ENCODE measurements around the gene TOMT.

The TOMT gene

DNA sequence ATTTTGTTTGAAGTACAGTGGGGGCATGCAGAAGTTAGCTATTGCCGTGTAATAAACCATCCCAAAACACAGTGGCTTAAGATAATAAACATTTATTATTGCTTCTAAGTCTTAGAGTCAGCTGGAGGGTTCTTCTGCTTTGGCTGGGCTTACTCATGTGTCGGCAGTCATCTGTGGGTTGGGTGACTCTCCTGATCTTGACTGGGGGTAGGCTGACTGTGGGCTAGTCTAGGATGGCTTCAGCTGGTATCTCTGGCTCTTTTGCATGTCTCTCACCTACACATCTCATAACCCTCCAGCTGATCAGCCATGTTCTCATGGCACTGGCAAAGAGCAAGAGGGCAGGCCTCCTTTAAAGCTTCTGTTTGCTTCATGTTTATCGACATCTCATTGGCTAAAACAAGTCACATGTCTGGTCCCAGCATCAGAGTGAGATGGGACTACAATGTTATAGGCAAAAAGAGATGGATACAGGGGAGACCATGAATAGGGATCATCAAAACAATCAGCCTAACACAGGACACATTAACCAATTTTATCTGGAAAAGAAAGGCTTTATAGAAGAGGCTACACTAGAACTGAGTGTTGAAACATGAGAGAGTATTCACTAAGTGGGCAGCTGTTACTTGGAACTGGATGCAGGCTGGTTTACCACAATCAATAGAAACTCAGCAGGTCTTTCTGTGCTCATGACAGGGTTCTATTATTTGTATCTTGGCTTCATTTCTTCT is 19.9 kb upstream of the TOMT start:
- H3K9ac ChIP-seq (ENCODE audit: low read length): no peak overlapping the region
- no peak for DNase-seq
- no peak overlapping the region for H2BK5ac ChIP-seq (ENCODE audit: low read depth, low read length, poor library complexity)

DNA sequence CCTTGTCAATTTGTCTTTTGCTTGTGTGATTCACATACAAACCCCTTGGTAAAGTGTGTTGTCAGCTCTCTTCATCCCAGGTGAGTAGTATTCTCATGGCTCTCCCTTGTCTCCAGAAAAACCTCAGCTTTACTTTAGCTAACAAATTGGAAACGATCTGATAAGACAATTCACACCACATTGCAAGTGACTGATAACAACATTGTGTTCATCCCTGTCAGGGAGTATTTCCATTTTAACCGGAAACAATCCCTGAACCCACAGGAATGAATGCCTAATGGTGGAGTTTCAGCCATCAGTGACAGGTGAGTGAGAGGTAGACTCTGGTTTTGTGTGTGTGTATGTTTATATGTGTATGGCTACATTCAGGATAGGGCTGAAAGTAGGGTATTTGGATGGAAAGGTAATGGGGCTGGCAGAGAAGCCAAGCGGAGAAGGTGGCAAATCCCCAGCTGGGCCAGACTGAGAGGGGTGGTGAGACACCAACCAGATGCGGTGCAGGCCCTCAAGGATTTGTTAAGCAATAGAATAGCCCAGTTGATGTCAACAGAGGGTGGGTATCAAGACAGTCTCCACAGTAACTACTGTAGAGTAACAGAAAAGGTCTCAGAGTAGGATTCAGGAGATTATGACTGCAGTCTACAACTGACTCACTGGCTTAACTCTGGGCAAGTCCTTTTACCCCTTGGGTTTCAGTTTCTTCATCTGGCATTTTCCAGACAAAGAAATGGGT is 17.5 kb upstream of the TOMT start:
- WGBS (ENCODE audit: extremely low coverage, insufficient coverage, insufficient read length): no CpG with 5 or more reads among the region's 4 CpGs
- Histone ChIP-seq H2BK12ac (ENCODE audit: low read length) (no peak overlapping the region), H3K27ac (ENCODE audit: low read depth, low read length) (no peak overlapping the region), H3K79me1 (ENCODE audit: low read length) (no peaks in the 10 kb centered on the region), H2BK5ac (ENCODE audit: low read depth, low read length, poor library complexity) (no peak overlapping the region), H2AFZ (ENCODE audit: insufficient read depth, low read length, poor library complexity) (no peak overlapping the region), H3K4me3 (ENCODE audit: low read depth, low read length) (no peak overlapping the region), H3K79me2 (ENCODE audit: control insufficient read depth, insufficient read depth, low read length, poor library complexity) (no peaks in the 10 kb centered on the region), H3K36me3 (ENCODE audit: control insufficient read depth in 1 of 2, insufficient read depth in 2 of 2, low read length in 2 of 2) (peaks cover 2 to 7% of the 10 kb centered on the region in 2 experiments), H3K9ac (ENCODE audit: low read length) (no peak overlapping the region), H4K8ac (ENCODE audit: low read depth, low read length) (no peak overlapping the region), H3K9me3 (ENCODE audit: insufficient read depth, low read depth, low read length) (no peaks in the 10 kb centered on the region), H3K23ac (ENCODE audit: low read length) (no peak overlapping the region), H3K4ac (ENCODE audit: low read depth, low read length) (no peak overlapping the region), H3K27me3 (ENCODE audit: insufficient read depth, low read length) (no peaks in the 10 kb centered on the region), H2AK5ac (ENCODE audit: low read length) (no peak overlapping the region), H4K12ac (ENCODE audit: low read depth, low read length) (no peak overlapping the region), H3K4me2 (ENCODE audit: low read length) (no peak overlapping the region), H3K14ac (ENCODE audit: low read length) (no peak overlapping the region), H4K91ac (ENCODE audit: low read depth, low read length) (no peak overlapping the region), H3K4me1 (ENCODE audit: control insufficient read depth in 1 of 2, insufficient read depth in 2 of 2, low read length in 2 of 2) (no peaks in the 10 kb centered on the region), H3K18ac (ENCODE audit: low read length) (no peak overlapping the region), H2BK120ac (ENCODE audit: insufficient read depth, low read length, poor library complexity) (no peak overlapping the region)
- no peak for DNase-seq

More for the DNA sequence above, 19.9 kb upstream of the TOMT start:
- Histone ChIP-seq H3K9me3 (ENCODE audit: insufficient read depth, low read depth, low read length) (no peaks in the 10 kb centered on the region), H3K4me3 (ENCODE audit: low read depth, low read length) (no peak overlapping the region), H3K27ac (ENCODE audit: low read depth, low read length) (no peak overlapping the region), H2BK120ac (ENCODE audit: insufficient read depth, low read length, poor library complexity) (no peak overlapping the region), H3K4me1 (ENCODE audit: control insufficient read depth in 1 of 2, insufficient read depth in 2 of 2, low read length in 2 of 2) (peaks cover 5 to 10% of the 10 kb centered on the region in 2 experiments), H3K36me3 (ENCODE audit: control insufficient read depth in 1 of 2, insufficient read depth in 2 of 2, low read length in 2 of 2) (peaks cover 0 to 5% of the 10 kb centered on the region in 2 experiments), H2BK12ac (ENCODE audit: low read length) (no peak overlapping the region), H3K23ac (ENCODE audit: low read length) (no peak overlapping the region), H3K14ac (ENCODE audit: low read length) (no peak overlapping the region), H2AFZ (ENCODE audit: insufficient read depth, low read length, poor library complexity) (no peak overlapping the region), H2AK5ac (ENCODE audit: low read length) (no peak overlapping the region), H3K27me3 (ENCODE audit: insufficient read depth, low read length) (no peaks in the 10 kb centered on the region), H4K8ac (ENCODE audit: low read depth, low read length) (no peak overlapping the region), H3K18ac (ENCODE audit: low read length) (no peak overlapping the region), H4K12ac (ENCODE audit: low read depth, low read length) (no peak overlapping the region), H3K79me1 (ENCODE audit: low read length) (peaks cover 7% of the 10 kb centered on the region), H3K4me2 (ENCODE audit: low read length) (no peak overlapping the region), H3K4ac (ENCODE audit: low read depth, low read length) (no peak overlapping the region), H3K79me2 (ENCODE audit: control insufficient read depth, insufficient read depth, low read length, poor library complexity) (peaks cover 2% of the 10 kb centered on the region), H4K91ac (ENCODE audit: low read depth, low read length) (no peak overlapping the region)
- WGBS (ENCODE audit: extremely low coverage, insufficient coverage, insufficient read length): no CpG with 5 or more reads among the region's 3 CpGs

DNA sequence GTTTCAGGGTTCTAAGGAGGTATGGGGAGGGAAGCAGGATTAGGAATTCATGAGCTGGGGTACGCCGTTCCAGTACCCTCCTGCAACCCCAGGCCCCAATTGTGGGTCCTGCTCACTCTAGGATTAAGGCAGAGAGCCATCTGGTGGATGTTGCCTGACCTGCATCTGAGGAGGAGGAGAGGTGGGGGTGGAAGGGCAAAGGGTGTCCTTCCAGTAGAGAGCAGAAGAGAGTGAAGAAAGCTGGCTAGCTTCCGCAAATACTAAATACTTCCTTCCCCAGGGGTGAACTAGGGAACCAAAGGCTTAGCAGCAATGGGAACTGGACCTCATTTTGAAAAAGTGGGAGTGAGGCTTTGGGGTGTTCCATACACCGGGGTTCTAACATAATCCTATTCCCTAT is 14.4 kb upstream of the TOMT start:
- H2BK12ac ChIP-seq (ENCODE audit: low read length): no peak overlapping the region
- H3K18ac ChIP-seq (ENCODE audit: low read length): no peak overlapping the region
- H3K4me2 ChIP-seq (ENCODE audit: low read length): no peak overlapping the region
- peaks cover 11 to 21% of the 10 kb centered on the region in 2 experiments for H3K36me3 ChIP-seq (ENCODE audit: control insufficient read depth in 1 of 2, insufficient read depth in 2 of 2, low read length in 2 of 2)
- no peak overlapping the region for H3K4me3 ChIP-seq (ENCODE audit: low read depth, low read length)
- H2AK5ac ChIP-seq (ENCODE audit: low read length): no peak overlapping the region
- H3K27ac ChIP-seq (ENCODE audit: low read depth, low read length): no peak overlapping the region
- H2BK5ac ChIP-seq (ENCODE audit: low read depth, low read length, poor library complexity): no peak overlapping the region
- no peaks in the 10 kb centered on the region for H3K79me1 ChIP-seq (ENCODE audit: low read length)
- H4K8ac ChIP-seq (ENCODE audit: low read depth, low read length): no peak overlapping the region
- H3K9me3 ChIP-seq (ENCODE audit: insufficient read depth, low read depth, low read length): no peaks in the 10 kb centered on the region
- no peak overlapping the region for H3K4ac ChIP-seq (ENCODE audit: low read depth, low read length)
- no peak overlapping the region for H4K12ac ChIP-seq (ENCODE audit: low read depth, low read length)
- no peak overlapping the region for H3K23ac ChIP-seq (ENCODE audit: low read length)
- H4K91ac ChIP-seq (ENCODE audit: low read depth, low read length): no peak overlapping the region
- no CpG with 5 or more reads among the region's 4 CpGs for WGBS (ENCODE audit: extremely low coverage, insufficient coverage, insufficient read length)
- no peak overlapping the region for H3K9ac ChIP-seq (ENCODE audit: low read length)
- H2AFZ ChIP-seq (ENCODE audit: insufficient read depth, low read length, poor library complexity): no peak overlapping the region
- H3K27me3 ChIP-seq (ENCODE audit: insufficient read depth, low read length): no peaks in the 10 kb centered on the region
- H3K14ac ChIP-seq (ENCODE audit: low read length): no peak overlapping the region
- H2BK120ac ChIP-seq (ENCODE audit: insufficient read depth, low read length, poor library complexity): no peak overlapping the region
- peak; percentile 41 to 70 for DNase-seq
- no peaks in the 10 kb centered on the region for H3K4me1 ChIP-seq (ENCODE audit: control insufficient read depth in 1 of 2, insufficient read depth in 2 of 2, low read length in 2 of 2)
- H3K79me2 ChIP-seq (ENCODE audit: control insufficient read depth, insufficient read depth, low read length, poor library complexity): no peaks in the 10 kb centered on the region

DNA sequence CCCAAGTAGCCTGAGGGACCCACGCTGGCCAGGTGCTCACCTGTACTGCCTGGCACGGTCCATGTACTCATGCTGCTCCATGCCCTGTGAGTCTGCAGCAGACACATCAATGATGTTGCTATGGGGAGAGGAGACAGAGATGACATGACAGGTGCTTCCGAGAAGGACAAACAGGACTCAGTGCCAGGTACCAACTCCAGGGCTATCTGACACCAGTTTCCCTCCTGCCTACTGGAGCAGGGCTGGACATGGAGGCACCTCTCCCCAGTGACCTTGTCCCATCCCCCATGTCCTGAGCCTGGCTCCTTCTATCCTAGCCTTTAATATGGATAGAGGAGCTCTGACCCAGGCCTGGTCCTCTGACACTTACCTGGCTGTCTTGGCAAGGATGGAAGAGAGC is 7.0 kb upstream of the TOMT start:
- no peak overlapping the region for H3K18ac ChIP-seq (ENCODE audit: low read length)
- no peak overlapping the region for H2AK5ac ChIP-seq (ENCODE audit: low read length)

More for the DNA sequence above, 7.0 kb upstream of the TOMT start:
- Histone ChIP-seq H3K27me3 (ENCODE audit: insufficient read depth, low read length) (no peaks in the 10 kb centered on the region), H4K91ac (ENCODE audit: low read depth, low read length) (no peak overlapping the region), H3K4ac (ENCODE audit: low read depth, low read length) (no peak overlapping the region), H3K9ac (ENCODE audit: low read length) (no peak overlapping the region), H3K4me3 (ENCODE audit: low read depth, low read length) (no peak overlapping the region), H4K8ac (ENCODE audit: low read depth, low read length) (no peak overlapping the region), H2BK12ac (ENCODE audit: low read length) (no peak overlapping the region), H3K4me2 (ENCODE audit: low read length) (no peak overlapping the region), H3K79me1 (ENCODE audit: low read length) (peaks cover 12% of the 10 kb centered on the region), H3K79me2 (ENCODE audit: control insufficient read depth, insufficient read depth, low read length, poor library complexity) (peaks cover 11% of the 10 kb centered on the region), H3K14ac (ENCODE audit: low read length) (no peak overlapping the region), H2BK120ac (ENCODE audit: insufficient read depth, low read length, poor library complexity) (no peak overlapping the region), H3K9me3 (ENCODE audit: insufficient read depth, low read depth, low read length) (no peaks in the 10 kb centered on the region), H3K36me3 (ENCODE audit: control insufficient read depth in 1 of 2, insufficient read depth in 2 of 2, low read length in 2 of 2) (peaks cover 36 to 44% of the 10 kb centered on the region in 2 experiments), H4K12ac (ENCODE audit: low read depth, low read length) (no peak overlapping the region), H3K23ac (ENCODE audit: low read length) (no peak overlapping the region), H3K4me1 (ENCODE audit: control insufficient read depth in 1 of 2, insufficient read depth in 2 of 2, low read length in 2 of 2) (peaks cover 11 to 19% of the 10 kb centered on the region in 2 experiments), H3K27ac (ENCODE audit: low read depth, low read length) (no peak overlapping the region), H2AFZ (ENCODE audit: insufficient read depth, low read length, poor library complexity) (no peak overlapping the region), H2BK5ac (ENCODE audit: low read depth, low read length, poor library complexity) (no peak overlapping the region)
- DNase-seq: no peak
- WGBS (ENCODE audit: extremely low coverage, insufficient coverage, insufficient read length): no CpG with 5 or more reads among the region's 3 CpGs
